UCSD-AML1 (cell line): ENCODE measurements around the gene GTF3A.
A peak's percentile ranks its signal among the peaks of the same experiment; 100 is the strongest.

Experiments
- DNase-seq: peaks from one replicate; lab custom pipeline; 2025; ENCODE audit not compliant: unreplicated experiment; lab: John Stamatoyannopoulos, UW

GTF3A gene

GRCh38 chr13:27404680-27405079 lies 19.7 kb upstream of the GTF3A start:
- DNase-seq, result no peak

DNA sequence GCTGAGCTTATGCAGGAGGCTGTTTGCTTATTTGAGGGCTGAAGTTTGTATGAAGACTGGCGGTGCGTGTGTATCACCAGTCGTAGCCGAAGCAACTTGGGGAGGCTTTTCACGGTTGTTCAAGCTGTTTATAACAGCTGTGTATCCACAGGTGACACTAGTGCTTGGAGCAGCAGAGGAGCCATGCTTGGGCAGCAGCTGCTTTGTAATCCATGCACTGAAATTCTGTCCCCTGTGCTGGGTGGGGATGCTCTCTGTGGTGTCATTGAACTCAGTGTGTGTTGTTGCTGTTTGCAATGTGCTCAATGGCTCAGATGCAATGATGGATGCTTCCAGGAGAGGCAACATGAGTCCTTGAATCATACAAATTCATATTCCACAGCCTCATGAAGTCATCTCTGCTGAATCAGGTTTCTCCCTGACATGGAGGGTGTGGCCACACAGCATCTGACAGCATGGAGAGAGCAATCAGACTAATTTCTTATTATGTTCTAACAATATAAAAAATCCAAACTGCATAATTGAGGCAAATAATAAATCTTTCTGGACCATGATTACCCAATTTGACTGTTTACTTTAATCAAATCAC lies 18.8 kb upstream of the GTF3A start:
- DNase-seq, result no peak

DNA sequence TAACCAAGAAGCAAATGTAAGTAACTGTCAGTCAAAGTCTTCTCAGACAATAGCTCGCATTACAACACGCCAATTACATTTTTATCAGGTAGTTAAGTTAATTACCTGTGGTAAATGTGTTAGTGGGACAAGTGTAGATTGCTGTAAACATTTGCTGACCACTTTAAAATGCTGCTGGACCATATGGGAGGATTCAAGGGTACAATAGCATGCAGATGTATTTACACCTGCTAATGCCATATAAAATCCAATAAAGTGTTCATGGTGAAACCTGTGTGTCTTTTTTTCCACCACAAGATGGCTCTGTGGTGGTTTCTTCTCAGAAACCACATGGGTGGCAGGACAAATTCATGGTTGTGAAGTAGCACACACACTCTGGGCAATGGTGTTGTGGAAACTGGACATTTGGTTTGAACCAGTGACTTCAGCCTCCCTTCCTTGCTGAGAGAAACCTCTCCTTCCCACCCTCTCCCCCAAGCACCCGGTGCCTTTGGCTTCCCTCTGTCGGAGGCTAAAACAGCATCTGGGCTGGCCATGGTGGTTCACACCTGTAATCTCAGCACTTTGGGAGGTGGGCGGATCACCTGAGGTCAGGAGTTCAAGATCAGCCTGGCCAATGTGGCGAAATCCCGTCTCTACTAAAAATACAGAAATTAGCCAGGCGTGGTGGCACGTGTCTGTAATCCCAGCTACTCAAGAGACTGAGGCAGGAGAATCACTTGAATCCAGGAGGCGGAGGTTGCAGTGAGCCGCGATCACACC lies 18.1 kb upstream of the GTF3A start:
- no peak for DNase-seq

GRCh38 chr13:27408074-27408473 lies 16.3 kb upstream of the GTF3A start:
- DNase-seq, result no peak

GRCh38 chr13:27409013-27409412 lies 15.4 kb upstream of the GTF3A start:
- no peak for DNase-seq

- DNase-seq, result no peak
These were observed 13.1 kb upstream of the GTF3A start for GRCh38 chr13:27411341-27411740.

DNA sequence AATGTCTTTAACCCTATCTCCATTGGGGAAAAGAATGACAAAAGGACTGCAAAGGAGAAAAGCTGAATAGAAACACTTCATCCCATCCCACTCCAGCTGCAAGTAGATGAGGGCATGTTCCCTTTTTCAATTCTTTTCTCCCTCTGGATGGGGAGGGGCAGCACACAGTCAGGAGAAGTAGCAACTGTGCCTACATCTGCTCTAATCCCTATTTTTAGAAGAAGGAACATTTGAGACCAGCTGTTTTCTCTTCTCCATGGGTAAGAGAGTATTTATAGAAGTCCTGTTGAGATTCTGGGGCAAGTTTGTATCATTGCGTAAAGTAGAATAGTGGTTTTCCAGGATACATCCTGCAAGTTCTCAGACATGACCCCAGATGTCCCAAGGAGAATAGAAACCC lies 9.3 kb upstream of the GTF3A start:
- DNase-seq, result no peak

DNA sequence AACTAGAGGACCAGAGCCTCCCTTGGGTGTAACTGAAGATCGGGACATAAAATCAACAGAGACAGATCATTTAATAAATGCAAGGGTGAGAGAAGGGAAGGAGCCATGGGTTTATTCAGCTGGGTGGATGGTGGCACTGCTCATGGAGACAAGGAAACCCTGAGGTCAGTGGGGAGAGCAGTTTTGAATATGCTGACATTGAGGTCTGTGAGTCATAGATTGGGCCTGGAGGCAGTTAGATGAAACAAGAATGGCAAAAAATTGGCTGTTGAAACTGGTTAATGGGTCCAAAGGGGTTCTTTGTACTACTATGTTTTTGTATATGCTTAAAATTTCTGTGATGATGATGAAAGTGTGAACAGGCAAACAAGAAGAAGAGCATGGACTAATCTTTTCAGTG lies 5.1 kb upstream of the GTF3A start:
- DNase-seq, result no peak

DNA sequence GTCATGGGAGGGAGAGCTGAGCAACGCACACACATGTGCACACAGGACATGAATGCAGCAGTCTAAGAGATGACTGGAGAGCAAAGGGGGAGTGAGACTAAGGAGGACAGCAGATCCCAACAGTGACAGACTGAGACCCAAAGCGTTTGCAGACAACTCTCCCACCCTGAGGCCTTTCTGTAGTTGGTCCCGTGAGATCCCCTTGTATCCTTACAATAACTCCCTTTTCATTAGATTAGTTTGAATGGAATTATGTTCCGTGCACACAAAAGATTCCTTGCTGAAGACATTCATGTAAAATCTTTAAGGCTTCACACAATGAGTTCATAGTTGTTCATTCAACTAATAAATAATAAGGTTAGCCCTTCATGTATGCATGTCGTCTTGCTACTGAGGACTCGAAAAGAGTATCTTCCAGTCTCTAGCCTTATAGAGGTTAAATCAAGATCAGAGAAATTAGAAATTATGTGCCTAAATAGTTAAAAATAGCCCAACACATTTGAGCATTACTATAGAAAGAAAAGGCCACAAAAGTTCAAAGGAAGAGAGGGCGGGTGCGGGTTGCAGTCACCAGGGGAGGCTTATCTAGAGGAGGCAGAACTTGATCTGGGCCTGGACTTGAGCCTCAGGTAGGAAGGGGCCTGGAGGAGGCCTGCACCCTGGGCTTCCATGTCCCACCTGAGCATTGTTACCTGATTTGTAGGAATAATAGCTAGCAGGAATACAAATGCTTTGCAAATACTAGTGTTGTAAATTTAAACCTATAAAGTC lies 3.1 kb upstream of the GTF3A start:
- no peak for DNase-seq

- no peak for DNase-seq
These were observed 1.1 kb upstream of the GTF3A start for GRCh38 chr13:27423333-27423732.

GRCh38 chr13:27425158-27425917 lies 919 bp downstream of the GTF3A start:
- DNase-seq, result no peak

- peak; percentile 80 for DNase-seq
These were observed 1.7 kb downstream of the GTF3A start for GRCh38 chr13:27425918-27426630.

- DNase-seq, result no peak
These were observed 3.2 kb downstream of the GTF3A start for GRCh38 chr13:27427641-27428040.

DNA sequence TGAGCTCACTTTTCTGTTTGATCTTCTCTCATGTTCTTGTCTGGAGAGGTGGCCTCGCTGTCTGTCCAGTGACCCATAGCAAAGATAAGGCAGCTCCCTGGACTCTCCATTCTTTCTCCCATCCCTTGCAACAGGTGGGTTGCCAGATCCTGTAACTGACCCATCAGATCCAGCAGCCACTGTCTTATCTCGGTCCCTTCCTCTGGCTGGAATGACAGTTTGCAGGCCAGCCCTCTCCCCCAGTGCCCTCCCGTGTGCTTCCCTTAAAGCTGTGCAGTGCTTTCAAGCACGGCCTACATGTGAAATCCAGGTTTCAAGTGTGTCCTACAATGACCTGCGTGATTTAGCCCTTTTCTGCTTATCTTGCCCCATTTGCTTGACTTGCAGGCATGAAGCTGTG lies 3.7 kb downstream of the GTF3A start:
- no peak for DNase-seq

DNA sequence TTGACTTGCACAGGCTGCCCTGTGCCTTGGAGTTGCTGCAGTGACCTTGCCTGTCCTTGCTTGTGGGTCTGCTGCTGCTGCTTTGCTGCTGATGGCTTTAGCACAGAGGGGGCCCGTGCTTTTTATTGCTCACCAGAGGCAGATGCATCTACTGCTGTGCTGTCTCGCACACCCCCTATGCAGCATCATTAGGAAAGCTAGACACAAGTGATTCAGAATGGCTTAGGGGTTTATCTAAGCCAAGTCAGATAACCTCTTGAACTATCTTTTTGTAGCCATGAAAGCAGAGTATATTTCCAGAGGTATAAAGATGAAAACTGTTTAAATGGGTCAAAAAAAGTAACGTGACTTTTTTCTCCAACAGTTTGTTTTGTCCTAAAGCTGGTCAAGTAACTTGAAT lies 7.8 kb downstream of the GTF3A start:
- no peak for DNase-seq

DNA sequence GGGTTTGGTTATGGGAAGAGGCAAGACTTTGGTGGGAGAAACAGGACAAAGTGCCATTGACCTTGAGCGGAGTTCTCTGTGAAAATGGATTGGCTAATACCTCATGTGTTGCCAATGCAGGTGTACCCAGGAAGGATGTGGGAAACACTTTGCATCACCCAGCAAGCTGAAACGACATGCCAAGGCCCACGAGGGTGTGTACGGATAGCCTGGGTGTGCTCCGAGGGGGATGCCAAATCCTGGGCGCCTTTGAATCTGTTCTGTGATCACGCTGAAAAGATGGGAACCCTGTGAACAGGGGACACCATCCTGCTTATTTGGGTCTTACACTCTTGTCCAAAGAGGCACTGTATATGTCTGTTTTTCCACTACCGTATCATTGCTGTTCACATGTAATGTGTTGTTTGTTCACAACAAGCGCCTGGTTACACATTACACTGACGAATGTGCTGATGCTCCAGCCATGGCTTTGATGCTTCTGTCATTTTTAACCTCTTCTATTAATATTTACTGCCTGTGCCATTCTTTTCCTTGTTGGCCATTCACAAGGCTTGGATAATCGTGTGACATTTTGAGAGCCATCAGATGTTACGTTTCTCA lies 8.3 kb downstream of the GTF3A start:
- no peak for DNase-seq

- DNase-seq, result no peak
These were observed 12.7 kb downstream of the GTF3A start for GRCh38 chr13:27437126-27437525.

DNA sequence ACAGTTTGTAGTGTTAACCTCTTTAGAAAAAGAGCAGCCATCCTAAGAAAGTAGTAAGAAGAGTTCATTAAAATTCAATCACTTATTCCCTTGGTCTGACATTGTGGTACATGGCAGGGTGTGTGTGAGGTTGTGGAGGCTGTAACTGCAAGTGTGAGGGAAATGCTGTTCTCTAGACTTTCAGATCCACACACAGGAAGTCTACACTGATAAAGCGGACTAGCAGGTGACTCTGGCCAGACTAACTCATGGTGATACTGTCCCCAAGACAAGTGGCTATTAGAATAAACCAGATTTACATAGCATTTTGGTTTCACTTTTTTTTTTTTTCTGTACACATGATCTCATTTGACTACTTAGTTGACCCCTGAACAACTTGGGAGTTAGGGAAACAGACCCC lies 16.0 kb downstream of the GTF3A start:
- no peak for DNase-seq

GRCh38 chr13:27442071-27442647 lies 17.7 kb downstream of the GTF3A start:
- DNase-seq, result no peak

- no peak for DNase-seq
These were observed 18.4 kb downstream of the GTF3A start for GRCh38 chr13:27442797-27443196.
